ENCODE data around the gene ADAMTS14. TPM values are rescaled to one million over a fixed set of nuclear protein-coding genes. Genes with fewer than 3 reads are reported as not detected.

The ADAMTS14 gene
- total RNA-seq, 2 donors from 2014 or later = 0.33 TPM; not detected in 1

DNA sequence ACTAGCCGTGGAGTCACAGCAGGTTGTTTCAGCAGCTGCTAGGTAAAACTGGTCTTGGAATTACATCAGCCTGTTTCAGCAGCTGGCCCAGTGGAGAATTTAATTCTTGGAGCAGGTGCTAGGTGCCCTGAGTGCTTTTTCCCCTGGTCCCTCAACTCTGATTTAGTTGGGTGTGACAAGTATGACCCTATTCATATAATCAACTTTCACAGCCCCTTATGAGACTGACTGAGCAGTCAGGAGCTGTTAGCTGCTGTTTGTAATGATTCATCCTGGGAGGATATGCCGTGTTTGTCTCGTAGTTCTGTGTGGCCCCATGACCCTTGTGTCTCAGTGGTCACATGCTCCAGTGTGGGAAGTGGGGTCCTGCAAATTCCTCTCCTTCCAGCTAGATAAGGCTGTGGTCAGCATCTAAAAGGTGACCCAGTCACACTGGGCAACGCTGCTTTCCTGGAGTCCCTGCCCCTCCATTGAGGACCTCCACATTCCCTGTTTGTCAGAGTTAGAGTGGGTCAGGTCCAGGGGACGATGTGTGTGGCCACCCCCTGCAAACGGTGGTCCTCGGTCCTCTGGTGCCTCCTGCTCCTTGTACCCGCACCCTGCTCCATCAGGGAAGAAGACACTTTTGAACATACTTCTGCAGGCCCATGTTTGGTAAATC lies 84.5 kb downstream of the ADAMTS14 start:
- Histone ChIP-seq H3K27me3 (no peaks in the 10 kb centered on the region), H3K9me3 (no peaks in the 10 kb centered on the region), H3K27ac (no peak overlapping the region), H3K36me3 (replicated peaks in 1 of 2; ENCODE audit: insufficient read depth in 1 of 2, low read depth in 2 of 2) (no peaks in the 10 kb centered on the region), H3K4me1 (no peaks in the 10 kb centered on the region), H3K4me3 (no peak overlapping the region)
- no peak for DNase-seq
- TF ChIP-seq, protein P1, sequence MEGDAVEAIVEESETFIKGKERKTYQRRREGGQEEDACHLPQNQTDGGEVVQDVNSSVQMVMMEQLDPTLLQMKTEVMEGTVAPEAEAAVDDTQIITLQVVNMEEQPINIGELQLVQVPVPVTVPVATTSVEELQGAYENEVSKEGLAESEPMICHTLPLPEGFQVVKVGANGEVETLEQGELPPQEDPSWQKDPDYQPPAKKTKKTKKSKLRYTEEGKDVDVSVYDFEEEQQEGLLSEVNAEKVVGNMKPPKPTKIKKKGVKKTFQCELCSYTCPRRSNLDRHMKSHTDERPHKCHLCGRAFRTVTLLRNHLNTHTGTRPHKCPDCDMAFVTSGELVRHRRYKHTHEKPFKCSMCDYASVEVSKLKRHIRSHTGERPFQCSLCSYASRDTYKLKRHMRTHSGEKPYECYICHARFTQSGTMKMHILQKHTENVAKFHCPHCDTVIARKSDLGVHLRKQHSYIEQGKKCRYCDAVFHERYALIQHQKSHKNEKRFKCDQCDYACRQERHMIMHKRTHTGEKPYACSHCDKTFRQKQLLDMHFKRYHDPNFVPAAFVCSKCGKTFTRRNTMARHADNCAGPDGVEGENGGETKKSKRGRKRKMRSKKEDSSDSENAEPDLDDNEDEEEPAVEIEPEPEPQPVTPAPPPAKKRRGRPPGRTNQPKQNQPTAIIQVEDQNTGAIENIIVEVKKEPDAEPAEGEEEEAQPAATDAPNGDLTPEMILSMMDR (IDR thresholded peaks at IDR 0.05) = no peak
- ATAC-seq = no peak
- WGBS, 2 donors = 60 to 74% methylated on average over 5 to 8 of the region's 8 CpGs
- intact Hi-C loops (cut with DNase I) = loop anchor here (5.0 to 10.0 kb wide), 2 partner anchors 210 to 282 kb away; partner anchors contain the start of gene PALD1

DNA sequence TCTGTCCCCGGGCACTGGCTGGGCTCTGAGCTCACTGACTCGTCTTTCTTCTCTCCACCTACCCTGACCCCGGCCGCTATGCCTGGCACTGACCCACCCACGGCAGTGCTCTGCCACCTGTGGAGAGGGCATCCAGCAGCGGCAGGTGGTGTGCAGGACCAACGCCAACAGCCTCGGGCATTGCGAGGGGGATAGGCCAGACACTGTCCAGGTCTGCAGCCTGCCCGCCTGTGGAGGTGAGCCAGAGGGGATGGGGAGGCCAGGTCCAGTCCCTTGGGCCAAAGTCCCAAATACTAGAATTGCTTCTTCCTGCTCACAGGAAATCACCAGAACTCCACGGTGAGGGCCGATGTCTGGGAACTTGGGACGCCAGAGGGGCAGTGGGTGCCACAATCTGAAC lies 85.5 kb downstream of the ADAMTS14 start:
- no peak for DNase-seq
- no peak for ATAC-seq
- Histone ChIP-seq H3K27me3 (no peaks in the 10 kb centered on the region), H3K4me3 (no peak overlapping the region), H3K4me1 (no peaks in the 10 kb centered on the region), H3K36me3 (replicated peaks in 1 of 2; ENCODE audit: insufficient read depth in 1 of 2, low read depth in 2 of 2) (no peaks in the 10 kb centered on the region), H3K27ac (no peak overlapping the region), H3K9me3 (no peaks in the 10 kb centered on the region)
- no peak for TF ChIP-seq POLR2A (IDR thresholded peaks at IDR 0.05)
- WGBS, 2 donors = 55 to 64% methylated on average over 6 to 13 of the region's 13 CpGs
- intact Hi-C loops (cut with DNase I) = loop anchor here (5.0 to 10.0 kb wide), 2 partner anchors 211 to 283 kb away; partner anchors contain the start of gene PALD1

DNA sequence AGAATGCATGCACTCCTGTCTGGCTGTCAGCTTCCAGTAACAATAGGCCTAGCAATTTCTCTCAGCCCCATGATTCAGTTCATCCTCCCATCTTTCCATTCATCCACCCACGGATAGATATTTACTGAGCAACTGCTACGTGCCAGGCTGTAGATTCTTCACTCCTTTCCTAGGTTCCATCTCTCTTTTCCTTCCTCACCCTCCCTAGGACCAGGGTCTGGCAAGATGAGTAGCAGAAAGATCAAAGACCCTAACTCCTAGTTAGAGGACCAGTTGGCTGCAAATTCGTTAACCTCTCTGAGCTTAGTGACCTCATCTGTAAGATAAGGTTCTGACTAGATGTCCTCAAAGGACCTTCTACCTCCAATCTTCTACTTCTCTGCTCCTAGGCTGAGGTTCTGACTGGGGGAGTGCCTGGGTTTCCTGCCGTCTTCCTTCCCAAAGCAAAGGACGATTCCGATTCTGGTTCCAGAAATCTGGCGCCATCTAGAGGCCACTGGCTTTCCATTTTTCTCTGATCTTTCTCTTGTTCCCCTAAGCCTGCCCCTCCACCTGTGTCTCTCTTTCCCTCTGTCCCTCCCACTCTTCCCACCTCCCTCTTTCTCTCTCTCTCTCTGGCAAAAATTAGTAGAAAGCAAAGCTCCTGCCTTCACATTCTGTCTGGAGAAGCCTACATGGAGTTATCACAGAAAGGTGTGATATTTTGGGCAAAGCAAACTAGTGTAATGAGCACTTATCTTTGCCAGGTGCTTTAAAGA lies 86.6 kb downstream of the ADAMTS14 start:
- 20 to 33% methylated on average over 6 to 7 of the region's 7 CpGs for WGBS, 2 donors

DNA sequence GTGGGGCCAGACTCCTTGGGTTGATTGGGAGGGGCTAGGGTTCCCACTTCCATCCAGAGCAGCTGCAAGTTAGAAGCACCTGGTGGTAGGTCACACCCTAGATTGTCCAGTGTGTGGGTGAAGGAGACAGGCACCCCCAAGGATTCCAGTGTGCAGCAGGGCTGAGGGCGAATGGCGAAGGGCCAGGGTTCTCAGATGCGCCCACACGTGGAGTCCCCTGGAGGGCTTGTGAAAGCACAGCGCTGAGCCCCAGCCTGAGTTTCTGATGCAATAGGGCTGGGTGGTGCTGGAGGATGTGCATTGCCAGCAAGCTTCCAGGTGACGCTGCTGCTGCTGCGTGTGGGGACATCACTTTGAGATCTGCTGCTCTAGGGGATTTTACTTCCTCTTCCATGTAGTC lies 87.5 kb downstream of the ADAMTS14 start:
- ATAC-seq (no peak), DNase-seq (no peak)
- Histone ChIP-seq H3K9me3 (no peaks in the 10 kb centered on the region), H3K4me3 (no peak overlapping the region), H3K36me3 (replicated peaks in 1 of 2; ENCODE audit: insufficient read depth in 1 of 2, low read depth in 2 of 2) (no peaks in the 10 kb centered on the region), H3K27ac (no peak overlapping the region), H3K27me3 (no peaks in the 10 kb centered on the region), H3K4me1 (no peaks in the 10 kb centered on the region)
- 51% methylated on average over 7 of the region's 7 CpGs; no CpG with 5 or more reads in 1 of the 2 donors for WGBS, 2 donors
- intact Hi-C loops (cut with DNase I) = loop anchor here (5.0 to 10.0 kb wide), 2 partner anchors 212 to 285 kb away; partner anchors contain the start of gene PALD1
- no peak for TF ChIP-seq POLR2A (IDR thresholded peaks at IDR 0.05)
- TF ChIP-seq, protein P1 (IDR thresholded peaks at IDR 0.05) = no peak

More for the DNA sequence above, 86.6 kb downstream of the ADAMTS14 start:
- ATAC-seq = peak; percentile 65
- Histone ChIP-seq H3K4me3 (no peak overlapping the region), H3K27ac (no peak overlapping the region), H3K36me3 (replicated peaks in 1 of 2; ENCODE audit: insufficient read depth in 1 of 2, low read depth in 2 of 2) (no peaks in the 10 kb centered on the region), H3K4me1 (no peaks in the 10 kb centered on the region), H3K27me3 (no peaks in the 10 kb centered on the region), H3K9me3 (no peaks in the 10 kb centered on the region)
- TF ChIP-seq, protein P1 (IDR thresholded peaks at IDR 0.05) = peak; percentile 46 to 84 (median 68)
- no peak for TF ChIP-seq POLR2A (IDR thresholded peaks at IDR 0.05)
- peak; percentile 68 to 74 (median 70) for DNase-seq
- intact Hi-C loops (cut with DNase I) = loop anchor here (5.0 to 10.0 kb wide), 2 partner anchors 212 to 284 kb away; partner anchors contain the start of gene PALD1

DNA sequence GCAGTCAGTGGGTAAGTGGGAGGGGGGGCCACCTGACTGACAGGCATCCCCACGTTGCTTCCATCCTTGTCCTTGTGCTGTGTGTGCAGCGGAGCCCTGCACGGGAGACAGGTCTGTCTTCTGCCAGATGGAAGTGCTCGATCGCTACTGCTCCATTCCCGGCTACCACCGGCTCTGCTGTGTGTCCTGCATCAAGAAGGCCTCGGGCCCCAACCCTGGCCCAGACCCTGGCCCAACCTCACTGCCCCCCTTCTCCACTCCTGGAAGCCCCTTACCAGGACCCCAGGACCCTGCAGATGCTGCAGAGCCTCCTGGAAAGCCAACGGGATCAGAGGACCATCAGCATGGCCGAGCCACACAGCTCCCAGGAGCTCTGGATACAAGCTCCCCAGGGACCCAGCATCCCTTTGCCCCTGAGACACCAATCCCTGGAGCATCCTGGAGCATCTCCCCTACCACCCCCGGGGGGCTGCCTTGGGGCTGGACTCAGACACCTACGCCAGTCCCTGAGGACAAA lies 88.0 kb downstream of the ADAMTS14 start:
- no peaks in the 10 kb centered on the region for H3K36me3 ChIP-seq (replicated peaks in 1 of 2; ENCODE audit: insufficient read depth in 1 of 2, low read depth in 2 of 2)
- DNase-seq (no peak), ATAC-seq (no peak)
- TF ChIP-seq, protein P1 (IDR thresholded peaks at IDR 0.05) = no peak
- no peak for TF ChIP-seq POLR2A (IDR thresholded peaks at IDR 0.05)
- no peak overlapping the region for H3K4me3 ChIP-seq
- intact Hi-C loops (cut with DNase I) = no loop called here
- H3K4me1 ChIP-seq = no peaks in the 10 kb centered on the region
- no peaks in the 10 kb centered on the region for H3K9me3 ChIP-seq
- 44 to 67% methylated on average over 6 to 12 of the region's 12 CpGs for WGBS, 2 donors
- no peaks in the 10 kb centered on the region for H3K27me3 ChIP-seq
- H3K27ac ChIP-seq = no peak overlapping the region

Measured in body of pancreas (tissue), 4 donors.